Thyroid gland (tissue), 4 donors: ENCODE measurements around the gene MEIS1. TPM values are rescaled to one million over a fixed set of nuclear protein-coding genes. Genes with fewer than 3 reads are reported as not detected.

ENCODE experiments used
- DNase-seq, 2 donors: peaks; one replicate each; pipeline ENCODE4 v3.0.0-alpha.2; 2019
- H3K27ac ChIP-seq, 3 donors: fragments of 200-600 bp; sonication (generic); 1 replicate in 2 of 3; 2 replicates in 1 of 3; pipeline ENCODE4 v1.5.1; 2016 to 2019; ENCODE audit warnings: mild to moderate bottlenecking in 1 of 3, moderate library complexity in 1 of 3
- H3K27me3 ChIP-seq: fragments of 200-600 bp; sonication (generic); one replicate; pipeline ENCODE4 v1.5.1; 2019
- H3K36me3 ChIP-seq, 2 donors: fragments of 200-600 bp; sonication (generic); one replicate each; pipeline ENCODE4 v1.5.1; 2016 to 2019
- H3K4me1 ChIP-seq, 2 donors: fragments of 200-600 bp; sonication (generic); one replicate each; pipeline ENCODE4 v1.5.1; 2017 to 2019
- H3K4me3 ChIP-seq, 3 donors: fragments of 200-600 bp; sonication (generic); replicated peaks in 1 of 3; 1 replicate in 2 of 3; 2 replicates in 1 of 3; pipeline ENCODE4 v1.5.1; 2016; ENCODE audit warnings: mild to moderate bottlenecking in 1 of 3
- H3K9me3 ChIP-seq: fragments of 200-600 bp; sonication (generic); one replicate; pipeline ENCODE4 v1.5.1; 2017
- CTCF ChIP-seq, 6 experiments: fragments of 200-600 bp in 3 of 6; fragments of 450-650 bp in 3 of 6; sonication (generic) in 3 of 6; IDR thresholded peaks; one replicate each; pipeline ENCODE4 v1.5.1; 2016 to 2019; ENCODE audit warnings: antibody characterized with exemption in 6 of 6, mild to moderate bottlenecking in 2 of 6, inconsistent platforms in 1 of 6, moderate library complexity in 1 of 6
- POLR2A ChIP-seq, 2 donors: fragments of 450-650 bp; IDR thresholded peaks; one replicate each; pipeline ENCODE4 v1.6.1; 2017; ENCODE audit warnings: antibody characterized with exemption in 2 of 2, mild to moderate bottlenecking in 2 of 2, moderate library complexity in 1 of 2
- WGBS, 2 donors: methylation state at CpG; one replicate each; pipeline ENCODE4 v1.1.5; 2017; 5-methylcytosine and 5-hydroxymethylcytosine counted together
- intact Hi-C: fragments of 100-400 bp; cut with DNase I; formaldehyde crosslinking; loops from one replicate; pipeline ENCODE4 v1.15.1; 2023
- total RNA-seq, 4 donors: library from RNA; depleted of rRNA; stranded (reverse); fragments of >200 nt; gene quantifications; one replicate each; pipeline ENCODE4 v1.2.3, GENCODE V29; 2016

Gene MEIS1
- total RNA-seq, 4 donors from 2014 or later, result 6.8 to 11.8 (median 9.4) TPM

- Histone ChIP-seq H3K36me3 (no peaks in the 10 kb centered on the region), H3K27ac (no peak overlapping the region), H3K27me3 (no peaks in the 10 kb centered on the region), H3K4me3 (no peak overlapping the region), H3K9me3 (no peaks in the 10 kb centered on the region), H3K4me1 (peaks cover 0 to 8% of the 10 kb centered on the region in 2 donors)
- TF ChIP-seq POLR2A (IDR thresholded peaks at IDR 0.05) (no peak), CTCF (IDR thresholded peaks at IDR 0.05) (no peak)
- DNase-seq, result no peak
- intact Hi-C loops, result no loop called here
- 91 to 100% methylated on average over 1 of the region's 1 CpG for WGBS, 2 donors
Observed at GRCh38 chr2:66528974-66529724, 94.2 kb downstream of the MEIS1 start.

- no peak overlapping the region for H3K4me3 ChIP-seq
- H3K27me3 ChIP-seq, result no peaks in the 10 kb centered on the region
- DNase-seq, result no peak
- TF ChIP-seq POLR2A (IDR thresholded peaks at IDR 0.05) (no peak), CTCF (IDR thresholded peaks at IDR 0.05) (no peak)
- WGBS, 2 donors, result 98 to 100% methylated on average over 3 of the region's 3 CpGs
- peaks cover 0 to 8% of the 10 kb centered on the region in 2 donors for H3K4me1 ChIP-seq
- no peaks in the 10 kb centered on the region for H3K36me3 ChIP-seq
- H3K27ac ChIP-seq, result no peak overlapping the region
- no peaks in the 10 kb centered on the region for H3K9me3 ChIP-seq
- intact Hi-C loops, result no loop called here
Observed at GRCh38 chr2:66530651-66531050, 95.7 kb downstream of the MEIS1 start.

GRCh38 chr2:66531155-66531554 is 96.2 kb downstream of the MEIS1 start:
- Histone ChIP-seq H3K27me3 (no peaks in the 10 kb centered on the region), H3K27ac (no peak overlapping the region), H3K4me3 (no peak overlapping the region), H3K4me1 (peaks cover 0 to 8% of the 10 kb centered on the region in 2 donors), H3K36me3 (no peaks in the 10 kb centered on the region), H3K9me3 (no peaks in the 10 kb centered on the region)
- 95 to 100% methylated on average over 1 of the region's 1 CpG for WGBS, 2 donors
- intact Hi-C loops, result no loop called here
- no peak for DNase-seq
- no peak for TF ChIP-seq CTCF (IDR thresholded peaks at IDR 0.05)
- no peak for TF ChIP-seq POLR2A (IDR thresholded peaks at IDR 0.05)

GRCh38 chr2:66531567-66531966 is 96.6 kb downstream of the MEIS1 start:
- Histone ChIP-seq H3K4me3 (no peak overlapping the region), H3K27me3 (no peaks in the 10 kb centered on the region), H3K36me3 (no peaks in the 10 kb centered on the region), H3K27ac (no peak overlapping the region), H3K9me3 (no peaks in the 10 kb centered on the region), H3K4me1 (peaks cover 0 to 8% of the 10 kb centered on the region in 2 donors)
- no peak for TF ChIP-seq POLR2A (IDR thresholded peaks at IDR 0.05)
- TF ChIP-seq CTCF (IDR thresholded peaks at IDR 0.05), result no peak
- 91 to 94% methylated on average over 13 of the region's 13 CpGs for WGBS, 2 donors
- intact Hi-C loops, result no loop called here
- no peak for DNase-seq
